HCT116 (cell line): ENCODE measurements around the gene GPR15.

Source experiments
- ATF3 ChIP-seq: IDR thresholded peaks from 2 replicates; pipeline ENCODE4 v1.6.1; 2012
- CEBPB ChIP-seq: IDR thresholded peaks from 2 replicates; pipeline ENCODE4 v1.6.1; 2012; ENCODE audit warnings: low read depth
- EZH2 ChIP-seq: fragments of 200-600 bp; sonication (generic); IDR thresholded peaks from 2 replicates; pipeline ENCODE4 v1.6.1; 2017; ENCODE audit warnings: antibody characterized with exemption, mixed run types
- JUND ChIP-seq: IDR thresholded peaks from 2 replicates; pipeline ENCODE4 v1.6.1; 2012
- MAX ChIP-seq: IDR thresholded peaks from 2 replicates; pipeline ENCODE4 v1.6.1; 2012
- POLR2A ChIP-seq: IDR thresholded peaks from 2 replicates; pipeline ENCODE4 v1.7.0; 2011; ENCODE audit warnings: borderline replicate concordance; ENCODE audit not compliant: insufficient read depth, insufficient read length; ENCODE audit errors: extremely low read depth
- POLR2AphosphoS5 ChIP-seq: IDR thresholded peaks from 2 replicates; pipeline ENCODE4 v1.6.1; 2011; ENCODE audit warnings: mild to moderate bottlenecking, low read depth, low read length, moderate library complexity
- RAD21 ChIP-seq: IDR thresholded peaks from 2 replicates; pipeline ENCODE4 v1.6.1; 2012; ENCODE audit warnings: low read depth, mild to moderate bottlenecking
- SIN3A ChIP-seq: IDR thresholded peaks from 2 replicates; pipeline ENCODE4 v1.6.1; 2012; ENCODE audit warnings: low read depth
- TF ChIP-seq, protein P1 (sequence below), 3 experiments: fragments of 200-600 bp in 1 of 3; sonication (generic) in 1 of 3; IDR thresholded peaks in 2 of 3; conservative IDR thresholded peaks in 1 of 3; 2 replicates each; pipeline ENCODE4 v1.5.1; 2012 to 2017; ENCODE audit warnings: low read depth in 2 of 3, low read length in 2 of 3, antibody characterized with exemption in 1 of 3, borderline replicate concordance in 1 of 3, control low read depth in 1 of 3, mild to moderate bottlenecking in 1 of 3, mixed read lengths in 1 of 3, mixed run types in 1 of 3, moderate library complexity in 1 of 3; ENCODE audit not compliant: insufficient read depth in 1 of 3
- TF ChIP-seq, protein P2 (sequence below): IDR thresholded peaks from 2 replicates; pipeline ENCODE4 v1.6.1; 2011; ENCODE audit warnings: mild to moderate bottlenecking, low read length, moderate library complexity; ENCODE audit not compliant: insufficient replicate concordance; ENCODE audit errors: extremely low read depth

GRCh38 chr3:98560911-98561310, 29.1 kb downstream of the GPR15 start:
- TF ChIP-seq, protein P1, sequence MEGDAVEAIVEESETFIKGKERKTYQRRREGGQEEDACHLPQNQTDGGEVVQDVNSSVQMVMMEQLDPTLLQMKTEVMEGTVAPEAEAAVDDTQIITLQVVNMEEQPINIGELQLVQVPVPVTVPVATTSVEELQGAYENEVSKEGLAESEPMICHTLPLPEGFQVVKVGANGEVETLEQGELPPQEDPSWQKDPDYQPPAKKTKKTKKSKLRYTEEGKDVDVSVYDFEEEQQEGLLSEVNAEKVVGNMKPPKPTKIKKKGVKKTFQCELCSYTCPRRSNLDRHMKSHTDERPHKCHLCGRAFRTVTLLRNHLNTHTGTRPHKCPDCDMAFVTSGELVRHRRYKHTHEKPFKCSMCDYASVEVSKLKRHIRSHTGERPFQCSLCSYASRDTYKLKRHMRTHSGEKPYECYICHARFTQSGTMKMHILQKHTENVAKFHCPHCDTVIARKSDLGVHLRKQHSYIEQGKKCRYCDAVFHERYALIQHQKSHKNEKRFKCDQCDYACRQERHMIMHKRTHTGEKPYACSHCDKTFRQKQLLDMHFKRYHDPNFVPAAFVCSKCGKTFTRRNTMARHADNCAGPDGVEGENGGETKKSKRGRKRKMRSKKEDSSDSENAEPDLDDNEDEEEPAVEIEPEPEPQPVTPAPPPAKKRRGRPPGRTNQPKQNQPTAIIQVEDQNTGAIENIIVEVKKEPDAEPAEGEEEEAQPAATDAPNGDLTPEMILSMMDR (IDR thresholded peaks at IDR 0.05 in 2 of 3, conservative IDR thresholded peaks at IDR 0.05 in 1 of 3; ENCODE audit: borderline replicate concordance in 1 of 3, insufficient read depth in 1 of 3, low read depth in 2 of 3, low read length in 2 of 3) = no peak
- TF ChIP-seq POLR2A = no peak
- no peak for TF ChIP-seq RAD21
- no peak for TF ChIP-seq ATF3
- TF ChIP-seq, protein P2, sequence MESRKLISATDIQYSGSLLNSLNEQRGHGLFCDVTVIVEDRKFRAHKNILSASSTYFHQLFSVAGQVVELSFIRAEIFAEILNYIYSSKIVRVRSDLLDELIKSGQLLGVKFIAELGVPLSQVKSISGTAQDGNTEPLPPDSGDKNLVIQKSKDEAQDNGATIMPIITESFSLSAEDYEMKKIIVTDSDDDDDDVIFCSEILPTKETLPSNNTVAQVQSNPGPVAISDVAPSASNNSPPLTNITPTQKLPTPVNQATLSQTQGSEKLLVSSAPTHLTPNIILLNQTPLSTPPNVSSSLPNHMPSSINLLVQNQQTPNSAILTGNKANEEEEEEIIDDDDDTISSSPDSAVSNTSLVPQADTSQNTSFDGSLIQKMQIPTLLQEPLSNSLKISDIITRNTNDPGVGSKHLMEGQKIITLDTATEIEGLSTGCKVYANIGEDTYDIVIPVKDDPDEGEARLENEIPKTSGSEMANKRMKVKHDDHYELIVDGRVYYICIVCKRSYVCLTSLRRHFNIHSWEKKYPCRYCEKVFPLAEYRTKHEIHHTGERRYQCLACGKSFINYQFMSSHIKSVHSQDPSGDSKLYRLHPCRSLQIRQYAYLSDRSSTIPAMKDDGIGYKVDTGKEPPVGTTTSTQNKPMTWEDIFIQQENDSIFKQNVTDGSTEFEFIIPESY = no peak
- TF ChIP-seq JUND = no peak
- TF ChIP-seq SIN3A = no peak
- no peak for TF ChIP-seq POLR2AphosphoS5
- TF ChIP-seq EZH2 = no peak
- TF ChIP-seq CEBPB = no peak
- TF ChIP-seq MAX = no peak
